IgD-negative memory B cell (primary cell): ENCODE measurements around the gene CFAP74. TPM values are rescaled to one million over a fixed set of nuclear protein-coding genes. Genes with fewer than 3 reads are reported as not detected.
"Not testable (repeated sequence)": the region's sequence is repeated elsewhere in the genome, so short reads cannot be mapped to it uniquely, and the experiment has no call there.

ENCODE experiments used
- H3K27ac Mint-ChIP-seq, 3 donors: one replicate each; pipeline ENCODE4 v1.8.0; 2020 to 2022; ENCODE audit warnings: mild to moderate bottlenecking in 3 of 3, mixed read lengths in 3 of 3, moderate library complexity in 1 of 3
- H3K27me3 Mint-ChIP-seq: one replicate; pipeline ENCODE4 v1.8.0; 2021; ENCODE audit warnings: mixed read lengths
- H3K36me3 Mint-ChIP-seq: one replicate; pipeline ENCODE4 v1.8.0; 2020; ENCODE audit warnings: mild to moderate bottlenecking, mixed read lengths
- H3K4me1 Mint-ChIP-seq, 3 donors: one replicate each; pipeline ENCODE4 v1.8.0; 2020 to 2022; ENCODE audit warnings: mixed read lengths in 3 of 3, mild to moderate bottlenecking in 1 of 3
- H3K4me3 Mint-ChIP-seq, 4 donors: one replicate each; pipeline ENCODE4 v1.8.0; 2020 to 2022; ENCODE audit warnings: mild to moderate bottlenecking in 4 of 4, mixed read lengths in 4 of 4, moderate library complexity in 3 of 4
- H3K9me3 Mint-ChIP-seq, 3 donors: one replicate each; pipeline ENCODE4 v1.8.0; 2020 to 2021; ENCODE audit warnings: mixed read lengths in 3 of 3, mild to moderate bottlenecking in 1 of 3
- polyA plus RNA-seq: library from polyadenylated mRNA; unstranded; fragments of 300-500 nt; fragmentation: Illumina TruSeq; gene quantifications from one replicate; pipeline ENCODE4 v1.2.3, GENCODE V29; 2021

Gene CFAP74
- polyA plus RNA-seq, 1 donor from 2014 or later: not detected

- H3K27ac Mint-ChIP-seq, H3K4me3 Mint-ChIP-seq, H3K36me3 Mint-ChIP-seq, H3K4me1 Mint-ChIP-seq, H3K9me3 Mint-ChIP-seq, H3K27me3 Mint-ChIP-seq: not testable (repeated sequence)
Measured at GRCh38 chr1:1978690-1979481, 24.7 kb downstream of the CFAP74 start.

GRCh38 chr1:1978108-1978507, 25.5 kb downstream of the CFAP74 start:
- Mint-ChIP-seq H3K9me3 (no peaks in the 10 kb centered on the region), H3K36me3 (no peaks in the 10 kb centered on the region), H3K4me1 (peaks cover 0 to 2% (median 0%) of the 10 kb centered on the region in 3 donors), H3K4me3 (no peak overlapping the region), H3K27ac (no peak overlapping the region), H3K27me3 (peaks cover 4% of the 10 kb centered on the region)

- Mint-ChIP-seq H3K27ac (no peak overlapping the region), H3K27me3 (peaks cover 4% of the 10 kb centered on the region), H3K4me3 (no peak overlapping the region), H3K9me3 (no peaks in the 10 kb centered on the region), H3K4me1 (peaks cover 0 to 2% (median 0%) of the 10 kb centered on the region in 3 donors), H3K36me3 (no peaks in the 10 kb centered on the region)
Measured at GRCh38 chr1:1976031-1976430, 27.6 kb downstream of the CFAP74 start.

- Mint-ChIP-seq H3K4me1 (peaks cover 0 to 2% (median 0%) of the 10 kb centered on the region in 3 donors), H3K9me3 (no peaks in the 10 kb centered on the region), H3K36me3 (no peaks in the 10 kb centered on the region), H3K4me3 (no peak overlapping the region), H3K27me3 (peaks cover 4% of the 10 kb centered on the region), H3K27ac (no peak overlapping the region)
Measured at GRCh38 chr1:1975535-1975934, 28.1 kb downstream of the CFAP74 start.

- Mint-ChIP-seq H3K36me3 (no peaks in the 10 kb centered on the region), H3K9me3 (no peaks in the 10 kb centered on the region), H3K27me3 (peaks cover 4% of the 10 kb centered on the region), H3K4me3 (no peak overlapping the region), H3K4me1 (peaks cover 0 to 2% (median 0%) of the 10 kb centered on the region in 3 donors), H3K27ac (no peak overlapping the region)
Measured at GRCh38 chr1:1974834-1975233, 28.8 kb downstream of the CFAP74 start.

GRCh38 chr1:1973716-1974642, 29.6 kb downstream of the CFAP74 start:
- Mint-ChIP-seq H3K9me3 (no peaks in the 10 kb centered on the region), H3K27ac (no peak overlapping the region), H3K4me3 (no peak overlapping the region), H3K4me1 (peaks cover 0 to 2% (median 0%) of the 10 kb centered on the region in 3 donors), H3K27me3 (peaks cover 4% of the 10 kb centered on the region), H3K36me3 (no peaks in the 10 kb centered on the region)

GRCh38 chr1:1972976-1973715, 30.4 kb downstream of the CFAP74 start:
- Mint-ChIP-seq H3K36me3 (no peaks in the 10 kb centered on the region), H3K4me3 (no peak overlapping the region), H3K27ac (no peak overlapping the region), H3K4me1 (peaks cover 0 to 2% (median 0%) of the 10 kb centered on the region in 3 donors), H3K9me3 (no peaks in the 10 kb centered on the region), H3K27me3 (peaks cover 4% of the 10 kb centered on the region)

- H3K27ac Mint-ChIP-seq: no peak overlapping the region
- H3K4me3 Mint-ChIP-seq: no peak overlapping the region
- H3K36me3 Mint-ChIP-seq: no peaks in the 10 kb centered on the region
- H3K27me3 Mint-ChIP-seq: peaks cover 4% of the 10 kb centered on the region
- H3K9me3 Mint-ChIP-seq: no peaks in the 10 kb centered on the region
- peaks cover 0 to 2% (median 0%) of the 10 kb centered on the region in 3 donors for H3K4me1 Mint-ChIP-seq
Measured at GRCh38 chr1:1971688-1972087, 31.9 kb downstream of the CFAP74 start.

- H3K4me3 Mint-ChIP-seq: no peak overlapping the region
- no peak overlapping the region for H3K27ac Mint-ChIP-seq
- H3K27me3 Mint-ChIP-seq: peaks cover 4% of the 10 kb centered on the region
- H3K36me3 Mint-ChIP-seq: no peaks in the 10 kb centered on the region
- H3K9me3 Mint-ChIP-seq: no peaks in the 10 kb centered on the region
- H3K4me1 Mint-ChIP-seq: peaks cover 0 to 2% (median 0%) of the 10 kb centered on the region in 3 donors
Measured at GRCh38 chr1:1971017-1971416, 32.6 kb downstream of the CFAP74 start.

- no peak overlapping the region for H3K27ac Mint-ChIP-seq
- H3K4me1 Mint-ChIP-seq: peaks cover 0 to under 1% (median 0%) of the 10 kb centered on the region in 3 donors
- no peaks in the 10 kb centered on the region for H3K36me3 Mint-ChIP-seq
- H3K27me3 Mint-ChIP-seq: peaks cover 2% of the 10 kb centered on the region
- no peak overlapping the region for H3K4me3 Mint-ChIP-seq
- no peaks in the 10 kb centered on the region for H3K9me3 Mint-ChIP-seq
Measured at GRCh38 chr1:1969953-1970716, 33.5 kb downstream of the CFAP74 start.

- H3K9me3 Mint-ChIP-seq: no peaks in the 10 kb centered on the region
- peaks cover under 1% of the 10 kb centered on the region for H3K27me3 Mint-ChIP-seq
- H3K4me1 Mint-ChIP-seq: no peaks in the 10 kb centered on the region
- H3K27ac Mint-ChIP-seq: no peak overlapping the region
- no peak overlapping the region for H3K4me3 Mint-ChIP-seq
- no peaks in the 10 kb centered on the region for H3K36me3 Mint-ChIP-seq
Measured at GRCh38 chr1:1969505-1969900, 34.1 kb downstream of the CFAP74 start.

- no peaks in the 10 kb centered on the region for H3K27me3 Mint-ChIP-seq
- H3K9me3 Mint-ChIP-seq: no peaks in the 10 kb centered on the region
- no peaks in the 10 kb centered on the region for H3K4me1 Mint-ChIP-seq
- H3K36me3 Mint-ChIP-seq: no peaks in the 10 kb centered on the region
- H3K27ac Mint-ChIP-seq: no peak overlapping the region
- no peak overlapping the region for H3K4me3 Mint-ChIP-seq
Measured at GRCh38 chr1:1968767-1969504, 34.6 kb downstream of the CFAP74 start.

- Mint-ChIP-seq H3K4me3 (no peak overlapping the region), H3K27ac (no peak overlapping the region), H3K9me3 (no peaks in the 10 kb centered on the region), H3K36me3 (no peaks in the 10 kb centered on the region), H3K27me3 (no peaks in the 10 kb centered on the region), H3K4me1 (no peaks in the 10 kb centered on the region)
Measured at GRCh38 chr1:1967879-1968278, 35.7 kb downstream of the CFAP74 start.

GRCh38 chr1:1967151-1967550, 36.4 kb downstream of the CFAP74 start:
- Mint-ChIP-seq H3K36me3 (no peaks in the 10 kb centered on the region), H3K27ac (no peak overlapping the region), H3K27me3 (peaks cover 2% of the 10 kb centered on the region), H3K4me3 (no peak overlapping the region), H3K4me1 (no peaks in the 10 kb centered on the region), H3K9me3 (no peaks in the 10 kb centered on the region)
